Fibroblast of skin of right quadriceps (primary cell): ENCODE measurements around the gene AOPEP.

Experiments
- DNase-seq: peaks from one replicate; pipeline ENCODE4 v3.0.0-alpha.2; 2013

Gene AOPEP

DNA sequence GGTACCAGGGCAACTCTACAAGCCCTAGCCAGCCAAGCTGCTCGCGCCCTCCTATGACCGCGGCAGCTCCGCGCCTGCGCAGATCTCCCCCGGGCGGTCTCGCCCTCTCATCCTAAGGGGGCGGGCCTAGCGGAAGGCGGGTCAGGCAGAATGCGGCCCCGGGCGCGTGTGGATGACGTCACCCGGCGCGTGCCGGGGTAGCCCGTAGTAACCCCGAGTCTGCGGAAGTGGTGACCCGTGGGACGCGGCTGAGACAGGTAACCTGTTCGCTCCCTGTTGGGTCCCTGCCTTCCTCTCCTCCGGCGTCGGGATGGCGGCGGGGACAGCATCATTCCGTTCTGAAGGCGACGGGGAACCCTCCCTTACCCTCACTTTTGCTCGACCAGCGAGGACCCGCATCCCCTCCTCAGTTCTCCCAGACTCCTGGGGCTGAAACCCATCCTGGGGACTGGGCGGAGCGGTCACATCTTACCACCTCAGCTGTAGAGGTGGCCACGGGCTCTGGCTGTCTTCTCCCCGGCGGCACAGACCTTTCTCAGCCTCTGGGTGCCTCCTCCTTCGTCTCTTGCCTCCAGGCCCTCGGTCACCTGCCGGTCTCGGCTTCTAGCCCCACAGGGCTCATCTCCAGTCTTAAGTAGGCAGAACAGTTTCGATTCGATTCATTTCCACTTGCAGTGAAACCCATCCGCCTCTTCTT lies at the start of gene AOPEP:
AOPEP (plus strand) TSS at position 205 of the 697 bp plus-strand sequence. CDS start 33,085 bp downstream, outside the sequence.
- peak; percentile 93 for DNase-seq

GRCh38 chr9:94677929-94678328 lies 48.6 kb upstream of the AOPEP start:
- DNase-seq: no peak

DNA sequence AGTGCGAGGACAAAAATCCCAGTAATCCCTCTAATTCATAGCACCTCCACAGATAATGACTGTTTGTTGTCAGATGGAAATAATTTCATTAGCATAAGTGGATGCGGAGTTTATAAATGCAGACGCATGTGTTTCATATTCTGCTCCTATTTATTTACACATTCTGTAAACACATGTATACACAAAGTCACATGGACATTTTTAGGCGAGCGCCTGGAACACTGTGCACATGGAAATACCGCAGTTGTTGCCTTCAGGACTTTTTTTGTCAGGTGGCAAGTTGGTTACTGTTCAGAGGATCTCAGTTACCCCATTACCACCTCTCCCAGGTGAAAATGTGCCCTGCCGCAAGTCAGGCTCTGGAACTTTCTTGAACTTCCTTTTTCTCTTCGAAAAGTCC lies 46.9 kb upstream of the AOPEP start:
- DNase-seq: no peak

DNA sequence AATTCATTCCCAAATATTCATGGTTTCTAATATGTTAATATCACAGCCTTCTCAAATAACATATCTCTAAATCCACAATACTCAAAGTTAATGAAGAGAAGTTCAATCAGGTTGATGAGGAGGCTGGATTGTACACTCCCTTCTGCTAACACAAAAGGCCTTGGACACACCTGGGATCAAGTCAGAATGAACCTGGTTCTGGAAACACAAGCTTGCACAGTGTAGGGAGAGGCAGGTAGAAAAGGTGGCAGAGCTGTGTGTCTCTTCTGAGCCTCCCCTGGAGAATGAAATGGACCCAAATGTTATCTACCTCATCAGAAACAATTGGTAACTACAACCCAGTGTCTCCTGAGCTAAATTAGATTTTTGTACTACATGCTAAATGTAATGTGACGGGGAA lies 46.5 kb upstream of the AOPEP start:
- DNase-seq: no peak

GRCh38 chr9:94680621-94681020 lies 45.9 kb upstream of the AOPEP start:
- no peak for DNase-seq

DNA sequence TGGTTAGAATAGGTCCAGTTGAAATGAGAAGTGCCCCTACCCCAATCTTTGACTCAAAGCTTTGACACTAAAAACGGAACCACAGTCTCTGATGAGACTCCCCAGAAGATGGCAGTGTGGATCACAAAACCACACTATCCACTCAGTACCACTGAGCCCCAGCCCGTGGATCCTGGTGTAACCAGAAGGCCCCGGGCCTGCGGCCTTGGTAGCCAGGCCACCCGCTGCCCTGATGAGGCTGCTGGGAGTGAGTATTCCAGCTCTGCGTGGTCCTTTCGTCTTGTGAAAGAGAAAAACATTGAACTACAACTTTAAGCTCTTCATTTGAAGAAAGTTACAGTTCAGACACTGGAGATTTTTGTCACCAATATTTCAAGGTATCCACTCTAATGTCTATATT lies 45.0 kb upstream of the AOPEP start:
- DNase-seq: peak; percentile 76

GRCh38 chr9:94685359-94685758 lies 41.1 kb upstream of the AOPEP start:
- DNase-seq: no peak

- no peak for DNase-seq
Observed at GRCh38 chr9:94687451-94687850, 39.0 kb upstream of the AOPEP start.

- DNase-seq: no peak
Observed at GRCh38 chr9:94690344-94690743, 36.2 kb upstream of the AOPEP start.

DNA sequence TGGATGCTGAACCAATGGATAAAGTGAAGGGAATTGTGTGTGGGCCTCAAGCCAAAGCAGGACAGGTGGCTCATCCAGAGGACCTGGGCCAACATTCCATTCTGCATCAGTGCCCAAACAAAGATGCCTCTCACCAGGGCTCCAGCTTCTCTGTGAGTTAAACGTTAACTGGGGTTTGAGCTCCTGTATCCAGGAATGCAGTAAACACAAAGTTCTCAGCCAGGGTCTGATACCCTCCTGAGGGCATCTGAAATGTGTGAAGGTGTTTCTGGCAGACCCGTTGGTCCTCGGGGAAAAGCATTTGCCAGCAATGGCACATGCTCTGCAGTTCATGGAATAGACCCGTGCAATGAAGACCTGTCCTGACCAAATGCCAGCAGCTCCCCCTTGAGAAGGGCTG lies 33.9 kb upstream of the AOPEP start:
- no peak for DNase-seq

DNA sequence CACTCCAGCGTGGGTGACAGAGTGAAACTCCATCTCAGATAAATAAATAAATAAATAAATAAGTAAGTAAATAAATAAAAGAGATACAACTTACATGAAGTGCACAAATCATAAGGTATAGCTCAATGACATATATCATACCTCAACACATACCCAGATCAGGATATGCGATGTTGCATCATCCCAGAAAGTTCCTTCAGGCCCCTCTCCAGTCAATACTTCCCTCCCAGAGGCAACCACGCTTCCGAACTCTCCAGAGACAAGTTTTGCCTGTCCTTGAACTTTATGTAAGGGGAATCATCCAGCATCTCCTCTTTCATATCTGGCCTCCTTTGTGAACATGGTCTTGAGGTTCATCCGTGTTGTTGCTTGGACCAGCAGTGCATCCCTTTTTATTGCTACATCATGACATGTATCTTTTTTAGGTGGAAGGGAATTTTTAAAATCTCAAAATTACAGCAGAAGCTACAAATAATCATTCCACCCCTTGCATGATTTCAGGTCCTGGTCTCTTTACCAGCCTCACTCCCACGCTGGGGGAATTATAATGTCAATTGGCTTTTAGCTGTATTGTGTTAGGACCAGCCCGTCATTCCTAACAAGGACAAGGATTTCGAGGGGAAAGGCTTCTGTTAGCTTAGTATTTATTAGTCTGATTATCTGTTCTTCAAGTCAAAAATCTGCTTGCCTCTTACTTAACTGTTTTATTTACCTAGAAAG lies 32.9 kb upstream of the AOPEP start:
- no peak for DNase-seq

GRCh38 chr9:94696545-94696944 lies 30.0 kb upstream of the AOPEP start:
- DNase-seq: no peak

DNA sequence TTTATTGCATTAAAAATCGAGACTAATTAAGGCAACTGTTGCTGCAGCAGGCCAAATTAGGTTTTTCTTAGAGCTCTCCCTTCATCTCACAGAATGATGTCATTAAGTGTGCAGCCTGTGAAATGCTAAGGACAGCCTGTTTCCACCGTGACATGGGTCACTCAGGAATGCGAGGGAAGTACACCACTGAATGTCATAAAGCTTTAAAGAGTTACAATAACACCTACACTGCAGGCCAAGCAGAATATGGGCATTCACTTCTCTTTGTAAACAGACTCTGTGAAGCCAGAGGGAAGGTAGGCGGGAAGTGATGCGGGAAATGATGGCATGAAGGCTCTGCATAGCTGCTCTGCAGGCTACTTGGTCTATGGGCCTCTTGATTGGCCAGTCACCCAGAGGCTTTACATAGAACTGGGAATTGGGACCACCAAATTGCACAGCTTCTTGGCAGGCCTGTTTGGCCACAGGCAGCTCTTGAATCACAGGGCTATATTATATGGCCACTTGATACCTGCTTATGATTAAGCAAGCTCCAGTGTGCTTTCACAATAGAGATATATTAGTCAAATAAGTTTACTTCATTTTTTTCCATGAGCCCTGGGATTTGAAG lies 28.4 kb upstream of the AOPEP start:
- DNase-seq: peak; percentile 82

DNA sequence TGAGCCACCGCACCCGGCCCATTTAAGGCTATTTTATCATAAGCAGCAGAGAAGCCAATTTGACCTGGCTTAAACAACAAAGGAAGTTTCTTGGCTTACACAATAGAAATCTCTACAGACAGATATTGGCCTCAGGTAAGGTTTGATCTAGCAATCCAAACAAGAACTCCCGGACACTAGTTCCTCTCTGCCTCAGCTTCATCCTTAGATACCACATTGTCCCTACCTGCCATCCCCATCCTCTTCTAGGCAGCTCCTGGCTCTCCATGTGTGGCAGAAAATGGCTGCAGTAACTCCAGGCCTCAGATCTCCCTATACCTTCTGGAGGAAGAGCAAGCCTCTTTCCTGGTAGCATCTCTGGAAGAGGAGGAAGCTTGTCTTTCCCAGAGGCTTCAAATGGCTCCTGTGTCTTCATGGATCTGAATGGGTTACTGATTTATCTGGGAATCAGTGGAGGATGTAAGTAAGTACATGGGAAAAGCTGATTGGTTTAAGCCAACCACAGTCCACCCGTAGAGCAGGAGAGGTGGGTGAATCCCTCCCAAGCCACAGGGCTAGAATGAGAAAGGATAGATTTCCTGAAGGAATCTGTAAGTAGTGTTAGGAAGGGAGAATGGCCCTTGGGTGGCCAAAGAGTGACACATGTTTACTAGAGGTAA lies 26.7 kb upstream of the AOPEP start:
- no peak for DNase-seq

DNA sequence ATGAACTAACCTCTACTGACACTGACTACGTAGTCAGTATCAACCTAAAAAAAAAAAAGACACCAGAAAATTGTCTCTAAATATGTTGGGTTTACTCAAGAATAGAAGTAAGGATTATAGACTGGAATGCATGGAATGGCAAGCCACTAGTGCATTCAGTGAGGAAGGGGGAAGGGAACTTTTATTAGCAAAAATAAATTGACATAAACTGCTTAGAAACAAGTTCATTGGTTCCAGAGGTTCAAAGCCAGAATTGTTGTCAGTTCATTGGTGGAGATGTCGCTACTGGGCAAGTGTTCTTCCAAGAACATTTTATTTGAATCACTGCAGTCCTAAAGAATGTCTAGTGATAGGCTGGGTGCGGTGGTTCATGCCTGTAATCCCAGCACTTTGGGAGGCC lies 26.1 kb upstream of the AOPEP start:
- DNase-seq: peak; percentile 43

DNA sequence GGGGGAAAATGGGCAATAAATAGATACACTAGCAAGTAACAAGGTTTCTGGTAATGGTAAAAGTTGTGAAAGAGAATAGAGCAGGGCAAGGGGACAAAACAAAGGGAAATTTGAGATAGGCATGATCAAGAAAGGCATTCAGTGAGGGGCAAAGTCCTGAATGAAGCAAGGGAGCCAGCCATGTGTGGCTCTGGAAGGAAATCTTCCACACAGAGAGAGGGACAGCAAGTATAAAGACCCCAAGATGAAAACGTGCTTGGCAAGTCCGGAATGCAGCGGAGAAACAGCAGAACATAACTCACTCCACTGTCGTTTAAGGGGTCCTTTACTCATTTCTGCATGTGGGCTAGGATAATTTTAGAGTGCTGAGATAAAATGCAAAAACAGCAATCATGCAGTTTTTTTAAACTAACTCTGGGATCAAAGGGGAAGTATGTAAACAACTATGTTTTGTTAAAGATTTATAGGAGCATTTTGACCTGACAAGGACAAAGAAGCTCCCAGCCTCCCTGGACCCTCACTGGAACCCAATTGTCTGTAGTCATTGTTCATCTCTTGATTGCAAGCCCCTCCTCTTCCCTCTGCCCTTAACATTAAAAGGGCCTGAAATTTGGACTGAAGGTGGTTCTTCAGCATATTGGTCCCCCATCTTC lies 22.9 kb upstream of the AOPEP start:
- DNase-seq: no peak

GRCh38 chr9:94705162-94705702 lies 21.3 kb upstream of the AOPEP start:
- no peak for DNase-seq

GRCh38 chr9:94706922-94707321 lies 19.6 kb upstream of the AOPEP start:
- DNase-seq: no peak

DNA sequence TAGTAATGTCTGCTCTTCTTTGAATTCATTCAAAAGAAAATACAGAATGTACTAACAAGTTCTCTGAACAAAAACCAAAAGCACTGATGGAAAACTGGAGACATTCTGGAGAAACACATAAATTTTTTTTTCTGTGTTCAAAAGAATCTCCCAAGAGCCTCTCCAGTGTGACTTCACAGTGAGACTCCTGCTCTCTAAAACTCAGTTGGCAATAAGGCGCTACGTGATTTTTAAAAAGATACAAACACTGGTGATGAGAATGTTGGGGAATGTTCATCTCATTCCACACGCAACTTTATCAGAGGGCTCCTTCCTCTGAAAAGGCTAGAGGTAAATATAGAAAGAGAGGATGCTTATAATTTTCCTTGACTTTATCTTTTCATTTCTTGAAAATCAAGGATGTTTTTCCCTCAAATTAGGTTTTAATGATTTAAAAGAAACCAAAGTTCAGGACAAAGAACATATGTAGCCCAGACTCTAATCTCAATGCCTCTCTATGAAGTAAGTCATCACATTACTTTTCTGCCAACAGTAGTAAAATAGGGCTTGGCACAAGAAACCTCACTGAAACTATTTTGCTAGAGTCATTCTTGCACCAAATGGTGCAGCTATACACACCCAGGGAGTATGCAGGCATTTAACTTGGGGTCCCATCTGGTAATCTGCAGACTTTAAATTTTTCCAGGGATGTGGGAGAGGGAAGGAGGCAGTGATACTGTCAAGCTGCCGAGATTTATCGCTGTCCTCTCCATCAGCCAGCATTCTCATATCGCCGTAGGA lies 12.9 kb upstream of the AOPEP start:
- no peak for DNase-seq

DNA sequence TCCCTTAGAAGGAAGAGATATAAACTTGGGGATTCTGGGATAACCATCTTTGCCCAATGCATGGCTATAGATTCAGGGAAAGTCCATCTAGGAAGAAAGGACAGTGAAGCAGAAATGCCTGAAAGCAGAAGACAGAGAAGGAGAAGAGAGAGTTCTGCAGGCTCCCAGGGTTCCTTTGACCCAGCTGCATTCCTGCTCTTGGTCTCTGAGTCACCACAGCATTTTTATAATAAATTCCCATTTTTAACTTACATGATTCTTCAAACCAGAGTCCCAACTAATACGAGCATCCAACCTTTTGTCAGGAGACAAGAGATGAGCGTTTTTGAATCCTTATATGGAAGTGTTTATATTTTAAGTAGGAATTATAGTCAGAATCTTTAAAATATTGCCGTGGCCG lies 12.0 kb upstream of the AOPEP start:
- no peak for DNase-seq

GRCh38 chr9:94717761-94718160 lies 8.7 kb upstream of the AOPEP start:
- no peak for DNase-seq

DNA sequence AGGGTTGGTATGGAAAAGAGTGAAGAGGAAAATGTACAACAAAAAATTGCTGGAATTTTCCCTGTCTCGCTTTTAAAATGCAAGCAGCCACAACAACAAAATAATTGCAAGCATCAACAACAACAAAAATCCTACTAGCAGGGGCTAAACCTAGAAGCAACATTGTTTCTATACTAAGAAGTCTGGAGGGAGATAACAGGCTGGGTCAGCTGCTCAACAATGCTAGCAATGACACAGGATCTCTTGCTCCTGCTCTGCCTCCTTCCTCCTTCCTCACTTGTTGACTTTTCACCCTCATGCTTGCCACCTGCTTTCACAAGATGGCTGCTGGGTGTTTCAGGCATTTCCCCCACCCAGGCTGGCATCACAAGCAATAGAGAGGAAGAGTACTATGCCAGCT lies 7.6 kb upstream of the AOPEP start:
- DNase-seq: no peak
